GM12872 (cell line): Measurements from ENCODE around the gene EMP2.
A peak's percentile ranks its signal among the peaks of the same experiment; 100 is the strongest.

Source experiments
- TF ChIP-seq, protein P1 (sequence below): IDR thresholded peaks from 3 replicates; pipeline ENCODE4 v1.5.1; 2011; ENCODE audit warnings: low read depth, mild to moderate bottlenecking, low read length, moderate library complexity; ENCODE audit not compliant: insufficient read depth

EMP2 gene

DNA sequence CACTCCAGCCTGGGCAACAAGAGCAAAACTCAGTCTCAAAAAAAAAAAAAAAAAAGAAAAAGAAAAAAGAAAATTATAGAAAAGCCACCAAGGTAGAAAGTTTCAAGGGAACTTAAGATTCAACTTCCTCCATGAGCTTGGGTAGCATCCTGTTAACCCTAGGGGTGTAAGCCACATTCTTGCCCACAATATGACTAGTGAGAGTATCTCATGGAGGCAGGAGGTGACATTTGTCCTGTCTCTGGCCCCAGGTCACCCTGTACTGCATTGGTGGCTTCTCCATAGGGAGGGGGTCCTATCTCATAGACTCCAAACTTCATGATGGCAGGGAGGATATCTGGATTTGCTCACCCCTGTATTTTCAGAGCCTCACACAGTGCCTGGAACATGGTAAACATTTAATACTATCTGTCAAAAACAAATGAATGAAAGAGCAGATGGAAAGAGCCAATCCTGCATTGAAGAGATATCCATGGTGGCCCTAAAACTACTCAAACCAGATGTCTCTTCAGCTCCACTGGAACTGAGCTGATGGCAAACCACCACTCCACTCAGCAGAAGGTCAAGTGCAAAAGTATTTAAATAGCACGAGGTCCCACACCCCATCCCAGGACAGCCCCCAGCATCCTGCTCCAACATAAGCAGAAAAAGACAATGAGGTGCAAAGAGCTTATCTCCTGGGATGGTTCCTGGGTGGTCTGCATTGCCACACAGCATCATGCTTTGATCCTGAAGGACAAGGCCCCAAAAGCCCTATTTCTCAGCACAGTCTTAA is 50.3 kb downstream of the EMP2 start:
- TF ChIP-seq, protein P1, sequence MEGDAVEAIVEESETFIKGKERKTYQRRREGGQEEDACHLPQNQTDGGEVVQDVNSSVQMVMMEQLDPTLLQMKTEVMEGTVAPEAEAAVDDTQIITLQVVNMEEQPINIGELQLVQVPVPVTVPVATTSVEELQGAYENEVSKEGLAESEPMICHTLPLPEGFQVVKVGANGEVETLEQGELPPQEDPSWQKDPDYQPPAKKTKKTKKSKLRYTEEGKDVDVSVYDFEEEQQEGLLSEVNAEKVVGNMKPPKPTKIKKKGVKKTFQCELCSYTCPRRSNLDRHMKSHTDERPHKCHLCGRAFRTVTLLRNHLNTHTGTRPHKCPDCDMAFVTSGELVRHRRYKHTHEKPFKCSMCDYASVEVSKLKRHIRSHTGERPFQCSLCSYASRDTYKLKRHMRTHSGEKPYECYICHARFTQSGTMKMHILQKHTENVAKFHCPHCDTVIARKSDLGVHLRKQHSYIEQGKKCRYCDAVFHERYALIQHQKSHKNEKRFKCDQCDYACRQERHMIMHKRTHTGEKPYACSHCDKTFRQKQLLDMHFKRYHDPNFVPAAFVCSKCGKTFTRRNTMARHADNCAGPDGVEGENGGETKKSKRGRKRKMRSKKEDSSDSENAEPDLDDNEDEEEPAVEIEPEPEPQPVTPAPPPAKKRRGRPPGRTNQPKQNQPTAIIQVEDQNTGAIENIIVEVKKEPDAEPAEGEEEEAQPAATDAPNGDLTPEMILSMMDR: no peak

DNA sequence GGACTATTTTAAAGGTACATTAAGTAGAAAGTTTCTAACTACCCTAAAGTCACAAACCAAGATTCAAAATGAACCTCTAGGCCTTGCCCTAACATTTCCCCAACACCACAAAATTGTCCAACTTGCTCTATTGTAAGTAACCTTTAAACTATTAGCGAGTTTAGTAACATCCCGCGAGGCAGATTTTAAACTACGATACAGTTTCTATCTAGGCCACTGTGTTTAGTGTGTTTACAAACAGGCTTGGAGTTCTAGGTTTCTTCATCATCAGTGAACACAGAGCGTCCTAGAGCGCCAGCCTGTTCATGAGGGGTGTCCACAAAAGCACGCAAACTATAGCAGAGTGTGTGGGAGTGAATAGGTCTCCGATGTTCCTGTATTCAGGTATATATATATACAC is 51.8 kb downstream of the EMP2 start:
- TF ChIP-seq, protein P1: no peak

DNA sequence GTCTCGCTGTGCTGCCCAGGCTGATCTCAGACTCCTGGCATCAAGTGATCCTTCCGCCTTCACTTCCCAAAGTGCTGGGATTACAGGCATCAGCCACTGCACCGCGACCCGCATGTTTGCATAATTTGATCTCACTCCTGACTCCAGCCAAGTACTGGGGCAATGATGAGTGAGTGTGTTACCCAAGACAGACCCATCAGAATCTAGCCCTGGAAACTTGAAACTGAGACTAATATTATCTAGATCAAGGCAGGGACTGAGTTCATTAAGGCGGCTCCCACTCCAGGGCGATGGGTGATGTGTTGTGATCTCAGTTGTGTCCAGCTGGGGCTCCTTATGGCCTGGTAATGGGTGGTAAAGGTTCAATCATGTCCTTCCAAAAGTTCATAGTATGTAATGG is 53.4 kb downstream of the EMP2 start:
- TF ChIP-seq, protein P1: no peak

DNA sequence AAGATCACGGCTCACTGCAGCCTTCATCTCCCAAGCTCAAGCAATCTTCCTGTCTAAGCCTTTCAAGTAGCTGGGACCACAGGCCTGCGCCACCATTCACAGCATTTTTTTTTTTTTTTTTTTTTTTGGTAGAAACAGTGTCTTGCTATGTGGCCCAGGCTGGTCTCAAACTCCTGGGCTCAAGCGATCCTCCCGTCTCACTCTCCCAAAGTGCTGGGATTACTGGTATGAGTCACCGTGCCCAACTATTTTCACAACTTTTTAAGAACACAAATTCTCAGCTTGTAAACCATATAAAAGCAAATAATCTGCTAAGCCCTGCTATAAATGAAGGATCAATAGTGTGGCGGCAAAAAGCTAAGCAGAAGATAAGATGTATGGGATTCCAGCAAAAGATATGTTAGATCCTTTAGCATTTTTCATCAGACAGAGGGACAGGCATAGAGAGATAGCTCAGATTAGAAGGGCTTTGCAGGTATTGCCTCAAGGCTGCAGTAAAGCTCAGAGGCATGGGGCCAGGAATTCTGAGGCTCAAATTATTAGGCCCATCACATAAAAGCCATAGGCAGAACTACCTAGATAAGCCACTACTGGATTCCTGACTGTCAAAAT is 55.1 kb downstream of the EMP2 start:
- TF ChIP-seq, protein P1: no peak

DNA sequence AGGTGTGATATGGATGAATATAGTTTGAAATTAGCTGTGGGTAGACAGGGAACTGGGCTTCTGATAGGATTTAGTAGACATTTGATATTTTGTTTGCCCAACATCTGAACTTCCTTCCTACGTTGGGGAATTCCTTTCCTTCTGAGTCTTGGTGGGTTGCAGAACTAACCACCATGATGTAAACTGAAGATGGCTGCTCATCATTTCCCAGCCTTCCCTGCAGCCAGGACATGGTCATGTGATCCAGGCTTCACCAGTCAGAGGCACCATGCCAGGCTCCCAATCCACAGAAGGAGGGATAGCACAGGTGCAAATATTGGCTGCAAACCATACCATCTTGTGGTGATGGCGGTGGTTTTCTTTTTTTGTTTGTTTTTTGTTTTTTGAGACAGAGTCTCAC is 57.4 kb downstream of the EMP2 start:
- TF ChIP-seq, protein P1: no peak

DNA sequence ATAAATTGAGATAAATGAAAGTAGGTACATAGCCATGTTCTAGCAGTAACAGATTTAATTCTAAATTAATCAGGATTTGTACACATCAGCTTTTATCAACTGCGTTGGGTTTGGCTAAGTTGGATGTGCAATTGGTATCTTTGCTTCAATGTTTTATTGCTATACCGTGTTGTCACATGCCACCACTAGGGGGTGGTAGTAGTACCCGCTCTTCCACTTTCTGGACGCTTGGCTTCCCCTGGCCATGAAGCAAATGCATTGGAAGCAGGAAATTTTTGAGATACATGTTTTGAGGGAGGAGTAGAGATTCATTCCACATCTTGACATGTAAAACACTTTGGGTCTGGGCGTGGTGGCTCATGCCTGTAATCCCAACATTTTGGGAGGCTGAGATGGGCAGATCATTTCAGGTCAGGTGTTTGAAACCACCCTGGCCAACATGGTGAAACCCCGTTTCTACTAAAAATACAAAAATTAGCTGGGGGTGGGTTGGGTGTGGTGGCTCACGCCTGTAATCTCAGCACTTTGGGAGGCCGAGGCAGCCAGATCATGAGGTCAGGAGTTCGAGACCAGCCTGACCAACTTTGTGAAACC is 58.6 kb downstream of the EMP2 start:
- TF ChIP-seq, protein P1: peak; percentile 88

DNA sequence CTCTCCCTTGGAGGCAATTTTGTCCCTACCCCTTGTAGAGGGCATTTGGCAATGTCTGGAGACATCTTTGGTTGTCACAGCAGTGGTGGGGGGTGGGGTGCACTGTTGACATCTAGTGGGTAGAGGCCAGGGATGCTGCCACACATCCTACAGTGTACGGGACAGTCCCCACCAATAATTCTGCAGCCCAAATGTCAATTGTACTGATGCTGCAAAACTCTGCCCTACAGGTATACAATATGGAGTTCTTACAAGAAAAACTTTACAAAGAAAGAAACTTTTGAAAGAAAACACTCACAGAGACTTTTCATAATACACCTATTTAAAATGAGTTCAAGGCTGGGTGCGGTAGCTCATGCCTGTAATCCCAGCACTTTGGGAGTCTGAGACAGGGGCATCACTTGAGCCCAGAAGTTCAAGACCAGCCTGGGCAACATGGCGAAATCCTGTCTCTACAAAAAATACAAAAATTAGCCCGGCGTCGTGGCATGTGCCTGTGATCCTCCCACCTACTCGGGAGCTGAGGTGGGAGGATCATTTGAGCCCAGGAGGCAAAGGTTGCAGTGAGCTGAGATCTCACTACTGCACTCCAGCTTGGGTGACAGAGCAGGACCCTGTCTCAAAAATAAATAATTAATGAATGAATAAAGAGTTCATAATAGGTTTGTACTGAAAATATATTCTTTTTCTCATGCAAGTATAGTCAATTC is 59.4 kb downstream of the EMP2 start:
- TF ChIP-seq, protein P1: no peak
